GM21825 (cell line): Measurements from ENCODE around the gene CC2D2A.

Experiments
- ATAC-seq: cut with Tn5 transposase; IDR thresholded peaks from one replicate; pipeline ENCODE4 v1.9.1; 2021; ENCODE audit warnings: mild to moderate bottlenecking, moderate library complexity; ENCODE audit not compliant: unreplicated experiment

The CC2D2A gene

GRCh38 chr4:15636818-15637217 is 167.1 kb downstream of the CC2D2A start:
- ATAC-seq: no peak

DNA sequence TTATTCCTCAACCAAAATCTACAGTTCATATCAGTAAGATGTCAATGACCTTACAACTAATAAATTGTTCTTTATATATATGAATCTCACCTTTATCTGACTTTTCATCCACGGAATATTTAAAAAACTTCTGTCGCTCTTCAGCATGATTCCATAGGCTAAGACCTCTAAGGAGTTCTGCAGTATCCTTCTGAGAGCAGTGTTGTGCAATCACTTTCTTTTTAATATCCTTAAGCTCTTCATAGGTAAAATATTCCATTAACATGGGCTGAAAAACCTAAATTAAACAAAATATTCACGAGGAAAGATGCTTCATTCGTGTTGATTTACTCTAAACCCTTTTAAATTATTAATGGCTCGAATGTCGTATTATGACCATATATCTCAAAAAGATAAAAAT is 168.7 kb downstream of the CC2D2A start:
- no peak for ATAC-seq

DNA sequence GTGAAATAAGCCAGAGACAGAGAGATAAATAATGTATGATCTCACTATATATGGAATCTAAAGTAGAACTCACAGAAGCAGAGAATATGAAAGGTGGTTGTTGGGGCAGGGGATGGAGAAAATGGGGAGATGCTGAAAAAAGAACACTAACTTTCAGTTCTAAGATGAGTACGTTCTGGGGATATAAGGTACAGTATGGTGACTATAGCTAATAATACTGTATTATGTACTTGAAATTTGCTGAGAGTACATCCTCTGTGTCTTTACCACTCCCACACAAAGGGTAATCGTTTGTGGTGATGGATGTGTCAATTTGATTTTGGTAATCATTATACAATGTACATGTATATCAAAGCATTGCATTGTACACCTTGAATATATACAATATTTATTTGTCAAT is 178.9 kb downstream of the CC2D2A start:
- no peak for ATAC-seq

- peak; percentile 40 for ATAC-seq
These were observed 180.3 kb downstream of the CC2D2A start for GRCh38 chr4:15649914-15650545.
